ENCODE measurements around the gene PPP2R2C. TPM values are rescaled to one million over a fixed set of nuclear protein-coding genes. Genes with fewer than 3 reads are reported as not detected.

PPP2R2C gene
- polyA plus RNA-seq, 1 donor (not counting 4 experiments of a cell fraction or from before 2014, with no cell fraction given) = 12.3 TPM

GRCh38 chr4:6336166-6336565 lies 136.2 kb downstream of the PPP2R2C start:
- no peaks in the 10 kb centered on the region for H4K20me1 ChIP-seq (ENCODE audit: control insufficient read depth, extremely low read depth, insufficient read depth, low read length)
- TF ChIP-seq CTCF (optimal IDR thresholded peaks at IDR 0.05 in 1 of 3, IDR thresholded peaks at IDR 0.05 in 1 of 3, conservative IDR thresholded peaks at IDR 0.05 in 1 of 3; ENCODE audit: extremely low read depth in 1 of 3, insufficient read depth in 2 of 3, low read length in 3 of 3) (no peak), EZH2 (IDR thresholded peaks at IDR 0.05; ENCODE audit: low read length) (no peak)
- no peaks in the 10 kb centered on the region for H3K27me3 ChIP-seq (ENCODE audit: control insufficient read depth, extremely low read depth, insufficient read depth, low read length)
- no peak for FAIRE-seq
- H3K4me2 ChIP-seq (ENCODE audit: control insufficient read depth, extremely low read depth, insufficient read depth, low read depth, low read length) = no peak overlapping the region
- dilution Hi-C loops (cut with MboI; ENCODE audit: extremely low pct_ligation_motif_present, low sequenced_read_pairs) = no loop called here
- no peaks in the 10 kb centered on the region for H3K79me2 ChIP-seq (ENCODE audit: control insufficient read depth, insufficient read depth, low read length)
- H3K4me1 ChIP-seq (ENCODE audit: control insufficient read depth, extremely low read depth, insufficient read depth, low read length) = no peaks in the 10 kb centered on the region
- no peak overlapping the region for H3K9ac ChIP-seq (ENCODE audit: control insufficient read depth, extremely low read depth, insufficient read depth, low read length)
- H3K9me1 ChIP-seq (ENCODE audit: control insufficient read depth, extremely low read depth, insufficient read depth, low read length) = no peaks in the 10 kb centered on the region
- no peak overlapping the region for H2AFZ ChIP-seq (ENCODE audit: control insufficient read depth, low read length)
- H3K4me3 ChIP-seq (ENCODE audit: control insufficient read depth in 2 of 3, extremely low read depth in 1 of 3, insufficient read depth in 2 of 3, low read depth in 1 of 3, low read length in 3 of 3) = no peak overlapping the region
- no peak for DNase-seq (ENCODE audit: low read depth, low spot score)
- no peaks in the 10 kb centered on the region for H3K9me3 ChIP-seq (ENCODE audit: control insufficient read depth, low read depth, low read length)
- no peak overlapping the region for H3K27ac ChIP-seq (ENCODE audit: control insufficient read depth, insufficient read depth, low read length)
- H3K36me3 ChIP-seq (ENCODE audit: control insufficient read depth in 2 of 2, extremely low read depth in 1 of 2, insufficient read depth in 2 of 2, low read length in 2 of 2) = peaks cover 0 to 5% of the 10 kb centered on the region in 2 experiments

- H3K9me1 ChIP-seq (ENCODE audit: control insufficient read depth, extremely low read depth, insufficient read depth, low read length) = no peaks in the 10 kb centered on the region
- TF ChIP-seq EZH2 (IDR thresholded peaks at IDR 0.05; ENCODE audit: low read length) (no peak), CTCF (optimal IDR thresholded peaks at IDR 0.05 in 1 of 3, IDR thresholded peaks at IDR 0.05 in 1 of 3, conservative IDR thresholded peaks at IDR 0.05 in 1 of 3; ENCODE audit: extremely low read depth in 1 of 3, insufficient read depth in 2 of 3, low read length in 3 of 3) (no peak)
- no peaks in the 10 kb centered on the region for H3K27me3 ChIP-seq (ENCODE audit: control insufficient read depth, extremely low read depth, insufficient read depth, low read length)
- no peaks in the 10 kb centered on the region for H3K79me2 ChIP-seq (ENCODE audit: control insufficient read depth, insufficient read depth, low read length)
- FAIRE-seq (no peak), DNase-seq (ENCODE audit: low read depth, low spot score) (no peak)
- dilution Hi-C loops (cut with MboI; ENCODE audit: extremely low pct_ligation_motif_present, low sequenced_read_pairs) = no loop called here
- no peaks in the 10 kb centered on the region for H3K4me1 ChIP-seq (ENCODE audit: control insufficient read depth, extremely low read depth, insufficient read depth, low read length)
- no peaks in the 10 kb centered on the region for H3K9me3 ChIP-seq (ENCODE audit: control insufficient read depth, low read depth, low read length)
- H3K4me3 ChIP-seq (ENCODE audit: control insufficient read depth in 2 of 3, extremely low read depth in 1 of 3, insufficient read depth in 2 of 3, low read depth in 1 of 3, low read length in 3 of 3) = no peak overlapping the region
- no peak overlapping the region for H2AFZ ChIP-seq (ENCODE audit: control insufficient read depth, low read length)
- H3K4me2 ChIP-seq (ENCODE audit: control insufficient read depth, extremely low read depth, insufficient read depth, low read depth, low read length) = no peak overlapping the region
- no peak overlapping the region for H3K9ac ChIP-seq (ENCODE audit: control insufficient read depth, extremely low read depth, insufficient read depth, low read length)
- H3K36me3 ChIP-seq (ENCODE audit: control insufficient read depth in 2 of 2, extremely low read depth in 1 of 2, insufficient read depth in 2 of 2, low read length in 2 of 2) = peaks cover 0 to 4% of the 10 kb centered on the region in 2 experiments
- no peaks in the 10 kb centered on the region for H4K20me1 ChIP-seq (ENCODE audit: control insufficient read depth, extremely low read depth, insufficient read depth, low read length)
- H3K27ac ChIP-seq (ENCODE audit: control insufficient read depth, insufficient read depth, low read length) = no peak overlapping the region
Observed at GRCh38 chr4:6335040-6335590, 137.3 kb downstream of the PPP2R2C start.
